HG02623 (cell line): Measurements from ENCODE around the gene DYNC1LI1.
A peak's percentile ranks its signal among the peaks of the same experiment; 100 is the strongest.
"Not testable (repeated sequence)": the region's sequence is repeated elsewhere in the genome, so short reads cannot be mapped to it uniquely, and the experiment has no call there.

Experiments
- ATAC-seq: cut with Tn5 transposase; IDR thresholded peaks from one replicate; pipeline ENCODE4 v1.9.1; 2021; ENCODE audit warnings: moderate library complexity; ENCODE audit not compliant: unreplicated experiment

The DYNC1LI1 gene

GRCh38 chr3:32584660-32585059, 14.0 kb upstream of the DYNC1LI1 start:
- no peak for ATAC-seq

GRCh38 chr3:32583708-32584107, 13.1 kb upstream of the DYNC1LI1 start:
- no peak for ATAC-seq

GRCh38 chr3:32578669-32579068, 8.0 kb upstream of the DYNC1LI1 start:
- not testable (repeated sequence) for ATAC-seq

- ATAC-seq: peak; percentile 98
These were observed 7.2 kb upstream of the DYNC1LI1 start for GRCh38 chr3:32577581-32578556.

- ATAC-seq: no peak
These were observed 6.5 kb upstream of the DYNC1LI1 start for GRCh38 chr3:32577174-32577573.

- no peak for ATAC-seq
These were observed 4.9 kb upstream of the DYNC1LI1 start for GRCh38 chr3:32575451-32576113.

GRCh38 chr3:32571192-32571485, 481 bp upstream of the DYNC1LI1 start:
- ATAC-seq: no peak

- peak; percentile 37 for ATAC-seq
These were observed 878 bp downstream of the DYNC1LI1 start for GRCh38 chr3:32569540-32570420.

GRCh38 chr3:32568953-32569352, 1.7 kb downstream of the DYNC1LI1 start:
- no peak for ATAC-seq

GRCh38 chr3:32564195-32564594, 6.5 kb downstream of the DYNC1LI1 start:
- no peak for ATAC-seq

- ATAC-seq: no peak
These were observed 8.0 kb downstream of the DYNC1LI1 start for GRCh38 chr3:32562640-32563039.

- ATAC-seq: no peak
These were observed 12.9 kb downstream of the DYNC1LI1 start for GRCh38 chr3:32557640-32558352.

GRCh38 chr3:32556332-32556731, 14.3 kb downstream of the DYNC1LI1 start:
- ATAC-seq: no peak

- ATAC-seq: no peak
These were observed 16.7 kb downstream of the DYNC1LI1 start for GRCh38 chr3:32553973-32554372.

GRCh38 chr3:32553459-32553858, 17.2 kb downstream of the DYNC1LI1 start:
- no peak for ATAC-seq

- no peak for ATAC-seq
These were observed 18.6 kb downstream of the DYNC1LI1 start for GRCh38 chr3:32552013-32552412.

GRCh38 chr3:32551496-32551895, 19.2 kb downstream of the DYNC1LI1 start:
- peak; percentile 10 for ATAC-seq

GRCh38 chr3:32551087-32551486, 19.6 kb downstream of the DYNC1LI1 start:
- ATAC-seq: peak; percentile 54

GRCh38 chr3:32545305-32545704, 25.4 kb downstream of the DYNC1LI1 start:
- no peak for ATAC-seq

- ATAC-seq: no peak
These were observed 25.8 kb downstream of the DYNC1LI1 start for GRCh38 chr3:32544894-32545293.

GRCh38 chr3:32542807-32543206, 27.9 kb downstream of the DYNC1LI1 start:
- no peak for ATAC-seq
